Limb (tissue), 2 donors: ENCODE data around the gene LILRA6.
"Not testable (repeated sequence)": the region's sequence is repeated elsewhere in the genome, so short reads cannot be mapped to it uniquely, and the experiment has no call there.

Experiments used
- DNase-seq, 2 donors: peaks; one replicate each; pipeline ENCODE4 v3.0.0-alpha.2; 2016; ENCODE audit errors: extremely low spot score in 2 of 2

Gene LILRA6

DNA sequence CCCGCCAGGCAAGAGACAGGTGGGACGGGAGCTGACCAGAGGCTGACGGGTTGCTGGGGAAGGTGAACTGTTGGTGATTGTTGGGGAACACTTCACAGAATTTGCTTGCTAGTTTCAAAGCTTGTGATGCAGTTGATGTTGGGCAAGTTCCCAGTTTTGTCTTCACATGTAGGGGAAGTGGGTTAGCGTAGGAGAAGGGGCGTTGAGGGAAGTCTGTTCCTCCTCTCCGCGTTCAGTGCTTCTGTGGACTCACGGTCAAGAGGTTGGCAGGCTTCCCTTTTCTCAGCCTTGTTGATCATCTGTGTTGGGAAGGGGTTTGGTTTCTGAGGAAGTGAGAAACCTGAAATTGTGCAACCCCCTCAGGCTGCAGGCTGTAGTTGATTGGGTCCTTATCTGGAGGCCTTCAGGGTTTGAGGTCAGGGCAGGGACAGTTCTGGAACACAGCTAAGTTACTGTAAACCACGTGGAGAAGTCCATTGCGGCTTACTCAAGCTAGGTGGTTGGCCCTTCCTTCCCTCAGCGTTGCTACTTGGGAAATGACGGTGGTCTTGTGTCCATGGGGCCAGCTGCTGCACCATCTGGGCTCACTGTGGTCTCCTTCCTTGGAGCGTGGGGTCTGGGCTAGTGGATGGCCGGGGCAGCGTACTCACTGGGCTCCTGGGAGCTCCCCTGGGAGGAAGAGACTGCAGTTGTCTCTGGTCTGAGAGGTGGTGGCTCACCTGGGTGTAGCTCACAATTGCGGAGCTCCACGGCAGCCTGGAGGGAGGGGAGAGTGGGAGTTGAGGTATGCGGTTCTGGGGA, 34.4 kb downstream of the LILRA6 start:
- DNase-seq, result peak in 1 of 2 donors; percentile 22

DNA sequence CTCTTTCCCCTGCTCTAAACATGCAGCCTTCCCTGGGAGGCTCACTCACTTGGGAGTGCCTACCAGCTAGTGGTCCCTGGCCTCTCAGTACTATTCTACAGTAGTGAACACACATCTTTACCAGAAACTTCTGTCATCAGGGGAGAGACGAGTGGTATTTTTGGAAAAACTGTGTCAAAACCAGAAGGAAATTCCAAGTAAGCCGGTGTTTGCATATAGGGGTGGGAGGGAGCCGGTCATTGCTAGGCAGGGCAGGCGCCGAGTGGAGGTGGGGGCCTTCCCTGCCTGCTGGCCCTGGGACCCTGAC, 35.0 kb downstream of the LILRA6 start:
- no peak for DNase-seq

DNA sequence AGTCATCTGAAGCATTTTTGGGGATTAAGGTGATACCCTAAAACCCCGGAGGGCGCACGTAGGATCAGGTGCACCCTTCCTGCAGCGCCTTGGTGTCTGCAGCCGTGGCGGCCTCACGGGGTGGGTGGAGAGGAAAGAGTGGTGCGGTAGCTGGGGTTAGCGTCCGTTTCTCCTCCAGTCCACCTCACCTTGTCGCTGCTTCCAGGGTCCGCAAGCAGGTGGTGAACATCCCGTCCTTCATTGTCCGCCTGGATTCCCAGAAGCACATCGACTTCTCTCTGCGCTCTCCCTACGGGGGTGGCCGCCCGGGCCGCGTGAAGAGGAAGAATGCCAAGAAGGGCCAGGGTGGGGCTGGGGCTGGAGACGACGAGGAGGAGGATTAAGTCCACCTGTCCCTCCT, 35.4 kb downstream of the LILRA6 start:
- not testable (repeated sequence) for DNase-seq

DNA sequence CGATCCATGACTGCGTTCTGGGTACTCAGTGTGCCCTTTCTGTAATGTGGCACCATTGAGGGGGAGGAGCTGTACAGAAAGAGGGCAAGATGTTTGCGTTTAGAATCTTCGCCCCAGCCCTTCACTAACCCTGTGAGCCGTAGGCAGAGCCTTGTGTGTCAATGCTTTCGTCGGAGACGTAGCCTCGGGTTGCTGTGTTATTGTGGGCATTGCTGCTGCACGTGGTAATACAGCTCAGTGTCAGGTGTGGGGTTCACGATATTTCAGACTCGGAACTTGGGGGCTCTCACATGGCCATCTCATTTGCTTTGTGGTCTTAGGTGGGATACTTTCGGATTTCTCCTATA, 35.8 kb downstream of the LILRA6 start:
- no peak for DNase-seq

DNA sequence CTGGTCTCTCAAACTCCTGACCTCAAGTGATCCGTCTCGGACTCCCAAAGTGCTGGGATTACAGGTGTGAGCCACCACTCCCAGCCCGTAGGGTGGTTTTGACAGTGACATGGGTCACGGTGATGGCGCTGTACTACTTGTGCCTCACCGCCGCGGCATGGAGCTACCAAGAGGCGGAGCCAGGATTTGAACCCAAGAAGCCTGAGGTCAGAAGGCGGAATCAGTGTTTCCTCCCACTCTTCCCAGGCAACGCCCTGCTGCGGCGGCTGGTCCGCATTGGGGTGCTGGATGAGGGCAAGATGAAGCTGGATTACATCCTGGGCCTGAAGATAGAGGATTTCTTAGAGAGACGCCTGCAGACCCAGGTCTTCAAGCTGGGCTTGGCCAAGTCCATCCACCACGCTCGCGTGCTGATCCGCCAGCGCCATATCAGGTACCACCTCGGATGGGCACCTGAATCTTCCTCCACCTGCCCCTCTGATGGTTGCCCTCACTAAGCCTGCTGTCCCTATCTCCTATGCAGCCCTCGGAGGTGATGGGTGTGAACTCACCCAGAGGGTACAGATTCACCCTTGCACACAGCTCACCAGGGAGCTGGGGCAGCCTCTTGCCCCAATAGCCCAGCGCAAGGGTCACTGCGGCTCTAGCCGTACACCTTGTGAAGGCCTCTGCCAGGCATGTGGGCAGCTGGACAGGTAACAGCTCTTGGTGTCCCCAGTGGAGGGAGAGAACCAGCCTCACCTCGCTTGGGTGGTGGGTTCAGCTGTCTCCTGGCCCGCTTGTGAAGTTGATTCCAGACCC, 36.4 kb downstream of the LILRA6 start:
- no peak for DNase-seq

DNA sequence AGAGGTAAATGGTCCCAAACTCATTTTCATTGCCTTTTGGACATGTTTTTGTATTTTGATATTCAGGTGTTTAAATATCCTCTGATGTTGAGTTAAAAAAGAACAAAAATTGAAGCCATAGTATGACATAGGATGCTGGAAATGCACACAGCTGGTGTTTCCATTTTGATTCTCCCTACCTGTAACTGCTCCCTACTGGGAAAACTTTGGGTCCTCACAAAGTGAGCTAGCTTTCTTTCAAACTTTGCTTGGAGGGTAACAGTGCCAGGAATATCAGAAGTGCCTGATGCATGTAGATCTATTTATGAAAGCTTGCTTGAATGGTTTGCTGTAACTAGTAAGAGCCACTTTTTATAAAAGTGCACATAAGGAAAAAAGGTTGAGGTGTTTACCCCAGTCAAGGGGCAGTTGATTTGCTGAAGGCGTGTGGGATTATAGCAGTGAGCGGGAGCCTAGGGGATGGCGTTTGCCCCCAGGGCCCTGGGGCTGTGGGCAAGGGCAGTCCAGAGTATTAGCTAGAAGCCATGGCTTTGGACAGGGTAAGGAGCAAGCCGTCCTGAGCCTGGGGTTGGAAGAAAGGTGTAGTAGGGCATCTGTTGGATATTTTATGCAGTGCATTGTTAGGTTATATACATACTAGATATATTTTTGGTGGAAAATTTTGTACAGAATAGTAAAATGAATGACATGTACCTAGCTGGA, 37.7 kb downstream of the LILRA6 start:
- no peak for DNase-seq

DNA sequence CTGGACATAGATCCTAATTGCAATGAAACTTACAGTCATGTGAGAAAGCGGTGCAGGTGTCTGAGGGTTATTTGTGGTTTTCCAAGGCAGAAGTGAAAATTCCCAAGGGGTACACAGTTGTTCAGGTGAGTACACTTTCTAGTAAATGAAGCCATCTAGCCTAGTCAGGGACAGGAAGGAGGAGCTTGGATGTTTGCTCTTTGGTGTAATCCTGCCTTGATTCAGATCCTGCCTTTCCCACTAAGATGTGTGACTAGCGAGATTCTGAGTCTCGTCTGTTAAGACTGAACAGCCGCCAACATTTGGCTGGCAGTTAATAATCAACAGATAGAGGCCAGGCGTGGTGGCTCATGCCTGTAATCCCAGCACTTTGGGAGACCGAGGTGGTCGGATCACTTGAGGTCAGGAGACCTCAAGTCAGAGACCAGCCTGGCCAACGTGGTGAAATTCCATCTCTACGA, 39.4 kb downstream of the LILRA6 start:
- no peak for DNase-seq

DNA sequence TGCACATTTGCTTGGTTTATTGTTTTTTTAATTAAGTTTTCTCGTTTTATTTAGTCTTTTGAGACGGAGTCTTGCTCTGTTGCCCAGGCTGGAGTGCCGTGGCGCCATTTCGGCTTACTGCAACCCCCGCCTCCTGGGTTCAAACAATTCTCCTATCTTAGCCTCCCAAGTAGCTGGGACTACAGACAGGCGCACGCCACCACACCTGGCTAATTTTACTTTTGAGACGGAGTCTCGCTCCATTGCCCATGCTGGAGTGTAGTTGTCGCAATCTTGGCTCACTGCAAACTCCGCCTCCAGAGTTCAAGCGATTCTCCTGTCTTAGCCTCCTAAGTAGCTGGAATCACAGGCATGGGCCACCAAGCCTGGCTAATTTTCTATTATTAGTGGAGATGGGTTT, 40.6 kb downstream of the LILRA6 start:
- no peak for DNase-seq

DNA sequence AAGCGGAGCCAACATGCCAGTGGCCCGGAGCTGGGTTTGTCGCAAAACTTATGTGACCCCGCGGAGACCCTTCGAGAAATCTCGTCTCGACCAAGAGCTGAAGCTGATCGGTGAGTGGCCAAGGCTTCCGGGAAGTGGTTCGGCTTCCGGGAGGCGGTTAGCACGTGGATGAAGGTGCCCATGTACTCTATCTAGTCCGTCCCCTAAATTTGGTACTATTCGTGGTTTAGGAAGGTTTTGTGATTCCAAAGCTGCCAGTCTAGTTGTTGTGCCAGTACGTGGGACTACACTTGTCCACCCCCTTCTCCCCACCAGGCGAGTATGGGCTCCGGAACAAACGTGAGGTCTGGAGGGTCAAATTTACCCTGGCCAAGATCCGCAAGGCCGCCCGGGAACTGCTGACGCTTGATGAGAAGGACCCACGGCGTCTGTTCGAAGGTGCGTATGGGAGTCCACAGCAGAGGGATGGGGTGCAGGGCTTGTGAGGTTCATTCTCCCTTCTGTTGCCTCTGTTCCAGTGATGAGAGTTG, 41.4 kb downstream of the LILRA6 start:
- DNase-seq, result no peak

DNA sequence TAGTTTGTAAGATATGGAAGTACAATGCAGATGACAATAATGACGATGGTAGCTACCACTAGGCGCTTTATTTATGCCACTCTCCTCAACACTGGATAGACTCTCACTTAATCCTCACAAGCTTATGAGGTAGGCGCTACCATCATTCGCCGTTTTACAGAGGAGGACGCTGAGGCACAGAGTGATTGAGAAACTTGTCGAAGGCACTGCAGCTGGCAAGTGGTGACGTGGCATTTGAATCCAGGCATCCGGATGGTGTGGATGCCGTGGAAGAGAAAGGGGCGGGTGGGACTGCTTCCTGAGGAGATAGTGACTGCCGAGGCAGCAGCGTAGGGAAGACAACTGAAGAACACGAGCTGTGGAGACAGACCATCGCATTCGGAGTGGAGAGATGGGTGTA, 43.2 kb downstream of the LILRA6 start:
- DNase-seq, result no peak

DNA sequence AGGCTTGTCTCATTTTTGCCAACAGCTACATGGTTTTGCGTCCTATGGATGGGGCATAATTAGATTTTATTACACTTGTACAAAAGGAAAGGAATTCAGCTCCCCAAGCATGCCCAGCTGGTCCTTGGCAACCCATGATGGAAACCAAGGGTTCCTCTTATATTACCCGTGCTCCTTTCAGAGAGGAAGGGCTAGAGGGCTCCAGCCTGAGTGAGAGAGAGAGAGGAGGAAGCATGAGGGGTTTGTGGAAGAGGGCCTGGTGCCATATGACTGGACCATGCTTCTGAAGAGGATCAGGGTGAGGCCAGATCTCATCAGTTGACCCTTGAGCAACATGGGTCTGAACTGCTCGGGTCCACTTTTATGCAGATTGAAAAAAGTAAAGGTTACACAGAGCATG, 45.5 kb downstream of the LILRA6 start:
- DNase-seq, result no peak

DNA sequence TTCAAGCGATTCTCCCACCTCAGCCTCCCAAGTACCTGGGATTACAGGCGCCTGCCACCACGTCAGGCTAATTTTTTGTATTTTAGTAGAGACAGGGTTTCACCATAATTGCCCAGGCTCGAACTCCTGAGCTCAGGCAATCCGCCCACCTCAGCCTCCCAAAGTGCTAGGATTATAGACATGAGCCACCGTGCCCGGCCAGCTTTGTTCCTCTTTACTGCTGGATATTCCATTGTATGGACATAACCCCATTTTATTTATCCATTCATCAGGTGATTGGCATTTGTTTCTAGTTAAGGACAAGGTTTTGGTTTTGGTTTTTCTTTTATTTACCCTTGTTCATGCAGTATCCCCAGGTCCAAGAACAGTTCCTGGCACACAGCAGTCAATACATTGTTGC, 46.1 kb downstream of the LILRA6 start:
- DNase-seq, result no peak

DNA sequence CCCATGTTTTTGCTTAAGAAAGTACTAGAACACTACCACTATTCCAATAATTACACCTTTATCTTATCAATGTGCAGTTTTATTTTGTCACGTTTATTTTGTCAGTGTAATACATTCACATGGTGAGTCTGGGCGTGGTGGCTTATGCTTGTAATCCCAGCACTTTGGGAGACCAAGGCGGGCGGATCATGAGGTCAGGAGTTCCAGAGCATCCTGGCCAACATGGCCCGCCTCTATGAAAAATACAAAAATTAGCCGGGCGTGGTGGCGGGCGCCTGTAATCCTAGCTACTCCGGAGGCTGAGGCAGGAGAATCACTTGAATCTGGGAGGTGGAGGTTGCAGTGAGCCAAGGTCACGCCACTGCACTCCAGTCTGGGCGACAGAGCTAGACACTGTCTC, 48.1 kb downstream of the LILRA6 start:
- not testable (repeated sequence) for DNase-seq

DNA sequence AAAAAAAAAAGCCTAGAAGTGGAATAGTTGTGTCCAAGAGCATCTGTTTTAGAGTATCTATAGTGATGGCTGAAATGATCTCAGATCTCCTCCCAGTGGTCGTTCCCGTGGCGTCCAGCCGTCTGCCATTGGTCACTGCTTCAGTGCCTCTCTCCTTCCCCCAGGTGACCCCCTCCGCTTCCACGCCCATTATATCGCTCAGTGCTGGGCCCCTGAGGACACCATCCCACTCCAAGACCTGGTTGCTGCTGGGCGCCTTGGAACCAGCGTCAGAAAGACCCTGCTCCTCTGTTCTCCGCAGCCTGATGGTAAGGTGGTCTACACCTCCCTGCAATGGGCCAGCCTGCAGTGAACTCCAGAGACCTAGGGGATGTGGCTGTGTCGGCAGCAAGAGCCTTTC, 49.6 kb downstream of the LILRA6 start:
- DNase-seq, result no peak

DNA sequence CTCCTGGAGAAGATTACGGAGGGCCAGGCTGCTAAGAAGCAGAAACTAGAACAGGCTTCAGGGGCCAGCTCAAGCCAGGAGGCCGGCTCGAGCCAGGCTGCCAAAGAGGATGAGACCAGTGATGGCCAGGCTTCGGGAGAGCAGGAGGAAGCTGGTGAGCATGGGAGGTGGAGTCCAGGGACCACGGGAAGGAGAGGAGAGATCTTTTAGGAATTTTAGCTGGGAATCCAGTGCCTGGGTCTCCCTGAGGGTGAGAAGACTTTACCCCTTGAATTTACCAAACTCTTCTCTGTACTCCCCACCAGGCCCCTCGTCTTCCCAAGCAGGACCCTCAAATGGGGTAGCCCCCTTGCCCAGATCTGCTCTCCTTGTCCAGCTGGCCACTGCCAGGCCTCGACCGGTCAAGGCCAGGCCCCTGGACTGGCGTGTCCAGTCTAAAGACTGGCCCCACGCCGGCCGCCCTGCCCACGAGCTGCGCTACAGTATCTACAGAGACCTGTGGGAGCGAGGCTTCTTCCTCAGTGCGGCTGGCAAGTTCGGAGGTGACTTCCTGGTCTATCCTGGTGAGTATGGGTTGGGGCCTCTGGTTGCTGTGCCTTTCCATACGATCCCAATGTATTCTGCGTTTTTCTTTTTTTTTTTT, 50.7 kb downstream of the LILRA6 start:
- DNase-seq, result peak in 1 of 2 donors; percentile 38

DNA sequence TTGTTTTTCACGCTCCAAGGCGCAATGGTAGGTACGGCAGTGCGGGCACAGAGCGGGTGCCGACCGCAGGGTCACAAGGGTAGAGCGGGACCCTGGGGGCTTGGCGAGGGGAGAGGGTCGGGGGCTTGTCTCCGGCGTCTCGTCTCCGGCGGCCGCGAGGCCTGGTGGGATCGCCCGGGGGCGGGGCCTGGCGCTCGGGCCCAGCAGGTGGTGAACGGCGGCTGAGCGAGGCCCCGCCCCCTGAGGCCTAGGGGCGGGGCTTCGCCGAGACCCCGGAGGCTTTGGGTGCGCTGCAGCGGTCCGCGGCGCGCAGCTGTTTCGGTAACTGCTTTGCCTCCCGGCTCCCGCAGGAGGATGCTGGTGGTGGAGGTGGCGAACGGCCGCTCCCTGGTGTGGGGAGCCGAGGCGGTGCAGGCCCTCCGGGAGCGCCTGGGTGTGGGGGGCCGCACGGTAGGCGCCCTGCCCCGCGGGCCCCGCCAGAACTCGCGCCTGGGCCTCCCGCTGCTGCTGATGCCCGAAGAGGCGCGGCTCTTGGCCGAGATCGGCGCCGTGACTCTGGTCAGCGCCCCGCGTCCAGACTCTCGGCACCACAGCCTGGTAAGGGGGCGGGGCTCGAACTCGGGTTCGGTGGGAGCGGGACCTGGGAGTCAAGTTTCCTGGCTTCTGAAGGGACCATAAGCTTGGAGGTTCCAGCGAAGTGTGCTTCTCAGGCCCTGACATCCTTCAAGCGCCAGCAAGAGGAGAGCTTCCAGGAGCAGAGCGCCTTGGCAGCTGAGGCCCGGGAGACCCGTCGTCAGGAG, 51.4 kb downstream of the LILRA6 start, which contains the start of gene TSEN34:
TSS of gene TSEN34 (plus strand) at position 298 of the 800 bp plus-strand sequence. CDS start at position 355, 57 bp downstream.
- peak; percentile 18 to 95 for DNase-seq

DNA sequence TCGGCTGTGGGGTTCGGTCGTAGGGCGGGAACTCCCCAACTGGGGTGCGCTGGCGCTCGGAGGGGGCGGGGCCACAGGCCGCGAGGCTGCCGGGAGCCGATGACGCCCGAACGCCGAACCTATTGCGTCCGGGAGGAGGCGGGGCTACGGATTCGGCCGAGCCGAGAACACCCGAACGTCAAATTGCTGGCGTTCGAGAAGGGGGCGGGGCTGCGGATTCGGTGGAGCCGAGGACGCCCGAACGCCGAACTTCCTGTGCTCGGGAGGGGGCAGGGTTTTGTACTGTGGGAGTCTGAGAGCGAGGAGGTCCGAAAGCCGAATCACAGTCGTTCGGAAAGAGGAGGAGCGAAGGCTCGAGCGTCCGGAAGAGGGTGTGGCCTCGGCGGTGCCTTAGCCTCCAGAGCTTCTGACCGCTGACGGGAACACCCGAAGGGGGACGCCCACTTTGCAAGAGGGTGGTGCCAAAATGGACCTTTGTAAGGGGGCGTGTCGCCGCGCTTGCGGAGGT, 52.0 kb downstream of the LILRA6 start:
- peak; percentile 100 for DNase-seq

DNA sequence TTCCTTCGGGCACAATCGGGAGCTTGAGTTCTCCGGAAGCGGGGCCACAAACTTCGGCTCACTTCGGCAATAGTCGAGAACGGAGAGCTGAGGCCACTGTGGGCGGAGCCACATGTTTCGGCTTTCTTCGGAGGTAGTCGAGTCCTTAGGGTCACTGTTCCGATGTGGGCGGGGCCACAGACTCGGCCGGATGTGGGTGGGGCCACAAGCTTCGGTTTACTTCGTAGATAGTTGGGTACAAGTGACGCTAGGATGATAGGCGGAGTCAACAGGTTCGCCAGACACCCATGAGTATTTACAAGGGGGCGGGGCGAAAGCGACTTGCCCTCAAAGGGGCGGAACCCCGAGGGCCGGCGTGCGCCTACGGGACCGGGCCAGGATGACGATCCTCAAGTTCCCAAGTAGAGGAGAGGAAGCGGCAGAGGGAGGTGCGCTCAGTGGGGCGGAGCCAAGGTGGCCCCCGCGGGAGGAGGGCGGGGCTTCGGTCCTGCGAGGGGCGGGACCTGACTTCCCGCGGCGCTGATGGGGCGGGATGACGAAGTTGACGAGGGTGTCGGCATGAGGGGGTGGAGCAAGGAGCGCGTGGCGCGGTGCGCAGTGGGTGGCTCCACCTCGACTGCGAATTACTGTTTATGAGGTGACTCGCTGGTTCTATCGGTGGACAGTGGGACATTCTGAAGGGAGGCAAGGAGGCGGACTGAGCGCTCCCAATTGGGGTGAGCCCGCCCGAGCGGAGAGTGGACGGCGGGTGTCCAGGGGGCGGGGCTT, 52.7 kb downstream of the LILRA6 start:
- peak; percentile 100 for DNase-seq

DNA sequence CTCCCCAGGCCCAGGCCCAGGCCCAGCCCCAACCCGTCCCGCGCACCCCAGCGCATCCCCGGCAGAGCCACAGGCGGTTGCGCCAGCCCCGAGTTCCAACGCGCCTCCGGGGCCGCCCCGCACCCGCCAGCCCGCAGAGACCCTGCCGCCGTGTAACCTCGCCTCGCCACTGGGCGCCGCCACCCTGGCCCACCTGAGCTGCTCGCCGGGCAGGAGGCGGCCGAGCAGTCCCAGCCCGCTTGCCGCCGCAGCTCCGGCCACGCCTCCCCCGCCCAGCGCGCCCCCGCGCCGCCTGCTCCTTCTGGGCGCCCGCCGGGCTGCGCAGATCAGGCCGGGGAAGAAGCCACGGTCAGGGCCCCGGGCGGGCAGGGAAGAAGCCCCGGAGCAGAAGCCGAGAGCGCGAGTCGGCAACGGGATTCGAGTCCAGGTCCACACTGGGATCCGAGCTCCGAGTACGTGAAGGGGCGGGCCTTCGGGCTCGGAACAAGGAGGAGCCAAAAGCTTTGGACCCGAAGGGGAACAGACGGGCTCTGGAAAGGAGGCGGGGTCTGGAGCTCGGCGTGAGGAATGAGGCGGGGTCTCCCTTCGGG, 53.4 kb downstream of the LILRA6 start, which contains the start of gene MBOAT7:
TSS of gene MBOAT7 (minus strand) at position 436 of the 590 bp plus-strand sequence. CDS start 1,072 bp downstream, outside the sequence.
- DNase-seq, result no peak
